Mucosa of stomach (tissue), 1 donor: ENCODE data around the gene ZNF554.

Experiments used
- H3K27me3 ChIP-seq: one replicate; pipeline ENCODE4 v1.7.0; 2013; ENCODE audit warnings: mild to moderate bottlenecking, low read length; ENCODE audit not compliant: control insufficient read depth, insufficient read depth
- H3K36me3 ChIP-seq: one replicate; pipeline ENCODE4 v1.7.0; 2013; ENCODE audit warnings: low read length; ENCODE audit not compliant: control insufficient read depth, insufficient read depth
- H3K4me1 ChIP-seq: one replicate; pipeline ENCODE4 v1.7.0; 2013; ENCODE audit warnings: mild to moderate bottlenecking, low read length; ENCODE audit not compliant: control insufficient read depth, insufficient read depth
- H3K4me3 ChIP-seq: one replicate; pipeline ENCODE4 v1.7.0; 2013; ENCODE audit warnings: low read length
- H3K9ac ChIP-seq: one replicate; pipeline ENCODE4 v1.7.0; 2013; ENCODE audit warnings: mild to moderate bottlenecking, low read length, moderate library complexity
- H3K9me3 ChIP-seq: one replicate; pipeline ENCODE4 v1.7.0; 2013; ENCODE audit warnings: mild to moderate bottlenecking, low read length, moderate library complexity; ENCODE audit not compliant: control insufficient read depth
- donor health status: Pancreatic carcinoma.

ZNF554 gene

GRCh38 chr19:2805991-2806649 lies 13.5 kb upstream of the ZNF554 start:
- H3K36me3 ChIP-seq = no peaks in the 10 kb centered on the region
- H3K9ac ChIP-seq = no peak overlapping the region
- no peak overlapping the region for H3K4me3 ChIP-seq

GRCh38 chr19:2806736-2807378 lies 12.8 kb upstream of the ZNF554 start:
- no peak overlapping the region for H3K9ac ChIP-seq

More at GRCh38 chr19:2805991-2806649, 13.5 kb upstream of the ZNF554 start:
- Histone ChIP-seq H3K27me3 (no peaks in the 10 kb centered on the region), H3K9me3 (no peaks in the 10 kb centered on the region), H3K4me1 (no peaks in the 10 kb centered on the region)

GRCh38 chr19:2807379-2808128 lies 12.1 kb upstream of the ZNF554 start:
- no peaks in the 10 kb centered on the region for H3K4me1 ChIP-seq
- H3K36me3 ChIP-seq = no peaks in the 10 kb centered on the region
- H3K9me3 ChIP-seq = no peaks in the 10 kb centered on the region
- H3K27me3 ChIP-seq = no peaks in the 10 kb centered on the region
- H3K9ac ChIP-seq = no peak overlapping the region
- no peak overlapping the region for H3K4me3 ChIP-seq

More at GRCh38 chr19:2806736-2807378, 12.8 kb upstream of the ZNF554 start:
- no peaks in the 10 kb centered on the region for H3K9me3 ChIP-seq
- no peaks in the 10 kb centered on the region for H3K36me3 ChIP-seq
- H3K4me3 ChIP-seq = no peak overlapping the region
- no peaks in the 10 kb centered on the region for H3K27me3 ChIP-seq
- H3K4me1 ChIP-seq = no peaks in the 10 kb centered on the region

- H3K36me3 ChIP-seq = no peaks in the 10 kb centered on the region
Observed at GRCh38 chr19:2808129-2808941, 11.3 kb upstream of the ZNF554 start.

DNA sequence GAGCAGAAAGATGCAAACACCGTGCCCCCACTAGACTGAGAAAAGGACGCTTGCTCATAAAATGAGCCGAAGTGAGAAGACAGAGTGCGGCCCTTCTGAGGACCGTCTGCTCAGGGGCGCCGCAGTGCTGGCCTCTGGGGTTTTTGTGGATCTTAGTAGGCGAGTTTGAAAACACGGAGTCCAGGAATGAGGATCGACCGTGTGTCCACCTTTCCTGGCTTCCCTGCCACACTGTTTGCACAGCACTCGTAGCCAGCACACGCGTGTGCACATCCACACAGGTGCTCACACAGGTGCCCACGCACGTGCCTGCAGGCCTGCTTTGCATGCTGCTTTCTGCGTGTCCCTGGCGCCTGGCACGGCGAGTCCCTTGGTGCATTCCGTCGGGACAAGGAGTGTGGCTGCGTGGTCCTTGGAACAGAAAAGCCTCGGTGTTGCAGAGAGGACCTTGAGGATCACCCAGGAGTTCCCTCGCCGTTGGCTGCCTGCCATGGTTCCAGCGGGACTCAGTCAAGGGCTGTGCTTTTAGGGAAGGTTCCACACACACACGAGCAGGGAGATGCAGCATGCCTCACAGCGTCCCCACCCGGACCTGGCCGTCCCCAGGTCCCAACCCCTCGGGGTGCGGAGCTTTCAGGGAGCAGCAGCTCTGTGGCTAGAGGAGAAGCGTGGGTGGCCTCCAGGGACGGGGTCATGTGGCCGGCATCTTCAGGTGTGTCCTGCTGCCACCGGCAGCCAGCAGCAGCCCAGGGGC lies 10.1 kb upstream of the ZNF554 start:
- Histone ChIP-seq H3K4me1 (no peaks in the 10 kb centered on the region), H3K36me3 (no peaks in the 10 kb centered on the region), H3K9me3 (no peaks in the 10 kb centered on the region)

More at GRCh38 chr19:2808129-2808941, 11.3 kb upstream of the ZNF554 start:
- Histone ChIP-seq H3K27me3 (no peaks in the 10 kb centered on the region), H3K9ac (no peak overlapping the region), H3K4me3 (no peak overlapping the region), H3K9me3 (no peaks in the 10 kb centered on the region), H3K4me1 (no peaks in the 10 kb centered on the region)

GRCh38 chr19:2810141-2811091 lies 9.3 kb upstream of the ZNF554 start:
- Histone ChIP-seq H3K9ac (no peak overlapping the region), H3K4me1 (no peaks in the 10 kb centered on the region), H3K4me3 (no peak overlapping the region), H3K9me3 (no peaks in the 10 kb centered on the region), H3K36me3 (no peaks in the 10 kb centered on the region), H3K27me3 (no peaks in the 10 kb centered on the region)

More for the DNA sequence above, 10.1 kb upstream of the ZNF554 start:
- Histone ChIP-seq H3K27me3 (no peaks in the 10 kb centered on the region), H3K9ac (no peak overlapping the region), H3K4me3 (no peak overlapping the region)

- H3K27me3 ChIP-seq = no peaks in the 10 kb centered on the region
- H3K4me1 ChIP-seq = no peaks in the 10 kb centered on the region
- no peak overlapping the region for H3K9ac ChIP-seq
- no peak overlapping the region for H3K4me3 ChIP-seq
- H3K9me3 ChIP-seq = no peaks in the 10 kb centered on the region
- no peaks in the 10 kb centered on the region for H3K36me3 ChIP-seq
Observed at GRCh38 chr19:2811221-2811722, 8.4 kb upstream of the ZNF554 start.

- no peak overlapping the region for H3K9ac ChIP-seq
- H3K27me3 ChIP-seq = no peaks in the 10 kb centered on the region
- no peaks in the 10 kb centered on the region for H3K9me3 ChIP-seq
- no peaks in the 10 kb centered on the region for H3K36me3 ChIP-seq
- no peaks in the 10 kb centered on the region for H3K4me1 ChIP-seq
- no peak overlapping the region for H3K4me3 ChIP-seq
Observed at GRCh38 chr19:2811735-2812413, 7.8 kb upstream of the ZNF554 start.

- H3K9ac ChIP-seq = no peak overlapping the region
- no peaks in the 10 kb centered on the region for H3K36me3 ChIP-seq
- H3K27me3 ChIP-seq = no peaks in the 10 kb centered on the region
- H3K4me1 ChIP-seq = no peaks in the 10 kb centered on the region
- no peaks in the 10 kb centered on the region for H3K9me3 ChIP-seq
- H3K4me3 ChIP-seq = no peak overlapping the region
Observed at GRCh38 chr19:2812414-2813234, 7.0 kb upstream of the ZNF554 start.
